Measurements from ENCODE around the gene CARD6.

DNA sequence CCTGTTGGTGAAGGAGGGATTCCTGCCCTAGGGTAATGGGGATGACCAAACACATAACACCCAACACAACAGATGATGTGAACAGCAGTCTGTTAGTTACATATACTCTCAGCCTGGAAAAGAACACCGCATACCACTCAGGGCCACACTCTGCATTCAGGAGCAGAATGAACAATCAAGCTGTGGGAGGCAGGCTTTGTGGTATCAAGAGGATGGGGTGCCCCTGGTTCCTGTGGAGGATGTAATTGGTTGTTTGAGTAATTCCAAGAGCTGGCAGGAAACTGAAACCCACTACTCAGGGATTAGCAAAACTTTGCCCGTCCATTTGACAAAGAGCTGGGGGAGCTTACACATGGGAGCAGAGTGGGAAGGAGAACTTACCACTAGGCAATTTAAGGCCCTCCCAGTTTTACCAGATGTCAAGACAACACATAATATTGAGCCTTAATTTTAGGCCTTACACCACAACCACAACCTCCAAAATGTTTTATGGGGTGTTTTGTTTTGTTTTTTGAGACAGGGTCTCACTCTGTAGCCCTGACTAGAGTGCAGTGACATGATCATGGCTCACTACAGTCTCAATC lies 27.4 kb upstream of the CARD6 start:
- TF ChIP-seq EP300 (IDR thresholded peaks at IDR 0.05; ENCODE audit: borderline replicate concordance) (no peak), NFIC (IDR thresholded peaks at IDR 0.05) (no peak), CREB1 (IDR thresholded peaks at IDR 0.05; ENCODE audit: low read depth) (no peak)
- TF ChIP-seq, protein P1, sequence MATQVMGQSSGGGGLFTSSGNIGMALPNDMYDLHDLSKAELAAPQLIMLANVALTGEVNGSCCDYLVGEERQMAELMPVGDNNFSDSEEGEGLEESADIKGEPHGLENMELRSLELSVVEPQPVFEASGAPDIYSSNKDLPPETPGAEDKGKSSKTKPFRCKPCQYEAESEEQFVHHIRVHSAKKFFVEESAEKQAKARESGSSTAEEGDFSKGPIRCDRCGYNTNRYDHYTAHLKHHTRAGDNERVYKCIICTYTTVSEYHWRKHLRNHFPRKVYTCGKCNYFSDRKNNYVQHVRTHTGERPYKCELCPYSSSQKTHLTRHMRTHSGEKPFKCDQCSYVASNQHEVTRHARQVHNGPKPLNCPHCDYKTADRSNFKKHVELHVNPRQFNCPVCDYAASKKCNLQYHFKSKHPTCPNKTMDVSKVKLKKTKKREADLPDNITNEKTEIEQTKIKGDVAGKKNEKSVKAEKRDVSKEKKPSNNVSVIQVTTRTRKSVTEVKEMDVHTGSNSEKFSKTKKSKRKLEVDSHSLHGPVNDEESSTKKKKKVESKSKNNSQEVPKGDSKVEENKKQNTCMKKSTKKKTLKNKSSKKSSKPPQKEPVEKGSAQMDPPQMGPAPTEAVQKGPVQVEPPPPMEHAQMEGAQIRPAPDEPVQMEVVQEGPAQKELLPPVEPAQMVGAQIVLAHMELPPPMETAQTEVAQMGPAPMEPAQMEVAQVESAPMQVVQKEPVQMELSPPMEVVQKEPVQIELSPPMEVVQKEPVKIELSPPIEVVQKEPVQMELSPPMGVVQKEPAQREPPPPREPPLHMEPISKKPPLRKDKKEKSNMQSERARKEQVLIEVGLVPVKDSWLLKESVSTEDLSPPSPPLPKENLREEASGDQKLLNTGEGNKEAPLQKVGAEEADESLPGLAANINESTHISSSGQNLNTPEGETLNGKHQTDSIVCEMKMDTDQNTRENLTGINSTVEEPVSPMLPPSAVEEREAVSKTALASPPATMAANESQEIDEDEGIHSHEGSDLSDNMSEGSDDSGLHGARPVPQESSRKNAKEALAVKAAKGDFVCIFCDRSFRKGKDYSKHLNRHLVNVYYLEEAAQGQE (IDR thresholded peaks at IDR 0.05; ENCODE audit: low read depth) = no peak
